ENCODE data around the gene FCF1.

The FCF1 gene

GRCh38 chr14:74763803-74764531 is 51.0 kb downstream of the FCF1 start:
- no peak for DNase-seq (ENCODE audit: low spot score)

DNA sequence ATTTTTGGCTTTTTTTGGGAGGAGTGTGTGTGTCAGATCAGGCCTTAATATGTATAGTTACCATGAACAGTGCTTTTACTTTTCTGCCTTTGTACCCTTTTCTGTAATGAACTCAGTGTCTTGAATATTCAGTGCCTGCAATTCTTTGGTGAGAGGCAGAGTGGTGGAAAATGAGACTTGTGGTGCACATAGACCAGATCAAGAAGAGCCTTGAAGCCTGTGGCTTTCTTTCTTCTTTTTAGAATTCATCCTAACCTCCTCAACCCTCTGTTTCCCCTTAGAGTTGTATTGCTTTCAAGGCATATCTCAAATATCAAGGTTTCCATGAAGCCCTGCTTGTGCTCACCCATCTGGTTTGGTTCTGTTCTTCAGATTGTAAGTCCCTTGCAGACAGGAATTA is 52.8 kb downstream of the FCF1 start:
- no peak for DNase-seq (ENCODE audit: low spot score)

- DNase-seq (ENCODE audit: low spot score) = no peak
Measured at GRCh38 chr14:74771399-74771798, 58.5 kb downstream of the FCF1 start.

DNA sequence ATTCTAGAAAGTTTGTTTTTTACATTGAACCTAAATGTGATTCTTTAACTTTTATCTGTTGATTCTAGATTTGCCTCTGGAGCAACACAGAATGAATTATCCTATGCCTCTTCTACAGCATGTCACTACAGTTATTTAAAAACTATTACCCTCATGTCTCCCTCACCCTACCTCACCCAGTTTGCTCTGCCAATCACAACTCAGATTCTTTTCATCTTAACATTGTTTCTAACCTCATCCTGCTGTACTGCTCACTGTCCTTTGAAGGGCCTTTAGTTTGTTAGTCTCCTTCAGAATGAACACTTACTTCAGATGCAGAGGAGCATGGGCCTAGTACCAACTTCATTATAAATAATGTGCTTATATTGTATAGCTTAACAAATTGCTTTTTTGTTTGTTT is 71.7 kb downstream of the FCF1 start:
- no peak for DNase-seq (ENCODE audit: low spot score)

DNA sequence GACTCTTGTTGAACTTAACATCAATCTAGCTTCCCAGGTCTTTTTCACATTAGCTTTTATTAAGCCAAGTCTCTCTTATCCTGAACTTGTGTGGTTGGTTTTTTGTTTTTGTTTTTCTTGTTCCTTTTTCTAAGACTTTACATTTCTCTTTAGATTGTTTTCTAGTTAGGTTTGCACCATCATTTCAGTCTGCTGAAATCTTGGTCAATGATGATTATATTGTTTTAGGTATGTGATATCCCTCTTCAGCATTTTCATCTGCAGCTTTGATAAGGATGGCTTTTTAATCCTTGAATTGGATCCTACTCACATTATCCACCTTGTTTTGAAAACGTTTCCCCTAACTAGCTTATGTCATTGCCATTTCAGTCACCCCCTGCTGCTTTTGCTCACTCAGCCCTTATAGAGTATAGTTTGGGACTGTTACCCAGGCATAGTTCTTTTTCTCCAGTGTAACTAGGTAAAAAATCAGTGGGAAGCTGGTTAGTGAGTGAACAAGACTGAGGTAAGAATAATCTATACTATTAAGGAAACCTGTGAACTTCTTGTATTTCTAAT is 72.2 kb downstream of the FCF1 start:
- DNase-seq (ENCODE audit: low spot score) = no peak

- no peak for DNase-seq (ENCODE audit: low spot score)
Measured at GRCh38 chr14:74786796-74787315, 73.9 kb downstream of the FCF1 start.
